ENCODE measurements around the gene TFCP2L1.

GRCh38 chr2:121192576-121192975 lies 92.4 kb downstream of the TFCP2L1 start:
- TF ChIP-seq CTCF (IDR thresholded peaks at IDR 0.05; ENCODE audit: low read depth, low read length, missing input control) (no peak), ZBTB33 (IDR thresholded peaks at IDR 0.05) (no peak)

Measured in liver (tissue), 2 donors.